Daoy (cell line): ENCODE measurements around the gene DAPK2. TPM values are rescaled to one million over a fixed set of nuclear protein-coding genes. Genes with fewer than 3 reads are reported as not detected.

Experiments used
- DNase-seq: peaks from one replicate; pipeline ENCODE4 v3.0.0-alpha.2; 2015; ENCODE audit warnings: low read depth
- total RNA-seq: library from RNA; depleted of rRNA; stranded (reverse); fragments of >200 nt; shearing (Covaris generic); gene quantifications from 2 replicates; pipeline ENCODE4 v1.2.3, GENCODE V29; 2014; rRNA removed

Gene DAPK2
- total RNA-seq, 1 experiment from 2014 or later, result 1.9 TPM

DNA sequence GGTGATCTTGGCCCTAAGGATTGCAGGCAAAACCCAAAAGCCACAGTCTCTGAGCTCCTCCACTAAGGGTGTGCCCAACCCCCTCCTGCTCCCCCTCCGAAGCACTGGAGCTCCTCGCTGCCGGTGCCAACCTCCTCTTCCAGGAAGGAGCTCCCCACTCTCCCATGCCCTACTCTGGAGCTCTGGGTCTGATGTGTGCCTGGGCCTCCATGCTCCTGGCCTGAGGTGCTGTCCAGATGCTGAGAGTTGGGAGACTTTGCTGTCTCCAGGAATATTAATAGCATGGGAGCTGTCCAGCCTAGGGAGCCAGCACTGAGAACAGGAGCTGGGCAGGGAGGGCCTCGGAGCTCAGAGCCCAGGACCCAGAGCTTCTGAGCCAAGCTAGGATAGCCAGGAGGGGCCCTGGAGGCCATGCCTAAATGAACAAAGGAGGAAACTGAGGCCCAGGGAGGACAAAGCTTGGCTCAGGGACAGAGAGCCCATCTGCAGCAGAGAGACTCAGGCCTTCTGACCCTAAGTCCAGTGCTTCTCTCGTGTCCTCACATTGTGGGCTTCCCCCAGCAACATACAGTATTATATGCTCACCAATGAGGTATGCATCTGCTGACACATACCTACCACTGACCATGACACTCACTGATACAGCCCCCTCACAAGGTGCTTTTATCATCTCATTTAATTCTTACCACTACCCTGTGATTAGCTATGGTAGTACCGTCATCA lies 175.6 kb downstream of the DAPK2 start:
- DNase-seq, result peak; percentile 72

DNA sequence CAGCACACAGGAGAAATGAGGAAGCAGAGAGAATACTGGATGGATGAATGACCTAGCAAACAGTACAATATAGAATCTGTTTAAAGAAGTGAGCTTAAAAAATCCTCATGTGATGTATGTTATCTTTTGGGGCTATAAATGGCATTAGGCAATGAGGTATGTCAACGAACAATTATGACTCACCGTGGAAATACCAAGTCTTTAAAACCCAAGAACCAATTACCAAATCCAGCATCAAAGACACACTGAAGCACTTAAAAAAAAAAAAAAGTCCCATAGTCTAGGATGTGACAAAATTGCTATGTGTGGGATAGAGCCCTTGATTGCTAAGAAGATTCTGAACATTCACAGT lies 176.3 kb downstream of the DAPK2 start:
- peak; percentile 53 for DNase-seq

DNA sequence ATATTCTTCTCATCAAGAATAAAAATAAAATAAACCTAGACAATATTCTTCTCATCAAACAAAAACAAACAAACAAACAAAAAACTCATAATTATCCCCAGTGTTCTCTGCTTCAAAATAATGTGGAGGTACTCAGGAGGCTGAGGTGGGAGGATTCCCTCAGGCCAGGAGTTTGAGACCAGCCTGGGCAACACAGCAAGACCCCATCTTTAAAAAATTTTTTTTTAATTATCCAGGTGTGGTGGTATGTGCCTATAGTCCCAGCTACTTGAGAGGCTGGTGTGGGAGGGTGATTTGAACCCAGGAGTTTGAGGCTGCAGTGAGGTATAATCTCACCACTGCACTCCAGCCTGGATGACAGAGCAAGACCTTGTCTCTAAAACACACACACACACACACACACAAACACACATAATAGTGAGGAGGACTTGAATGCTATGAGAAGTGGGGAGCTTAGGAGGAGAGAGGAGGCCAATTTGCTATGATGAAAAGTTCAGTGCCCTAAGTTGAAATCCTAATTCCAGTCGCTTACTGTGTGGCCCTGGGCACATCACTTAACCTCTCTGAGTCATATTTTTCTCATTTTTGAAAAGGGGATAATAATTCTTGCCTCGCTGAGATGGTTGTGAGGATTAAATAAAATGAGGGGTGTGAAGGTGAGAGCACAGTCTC lies 176.8 kb downstream of the DAPK2 start:
- DNase-seq, result no peak

DNA sequence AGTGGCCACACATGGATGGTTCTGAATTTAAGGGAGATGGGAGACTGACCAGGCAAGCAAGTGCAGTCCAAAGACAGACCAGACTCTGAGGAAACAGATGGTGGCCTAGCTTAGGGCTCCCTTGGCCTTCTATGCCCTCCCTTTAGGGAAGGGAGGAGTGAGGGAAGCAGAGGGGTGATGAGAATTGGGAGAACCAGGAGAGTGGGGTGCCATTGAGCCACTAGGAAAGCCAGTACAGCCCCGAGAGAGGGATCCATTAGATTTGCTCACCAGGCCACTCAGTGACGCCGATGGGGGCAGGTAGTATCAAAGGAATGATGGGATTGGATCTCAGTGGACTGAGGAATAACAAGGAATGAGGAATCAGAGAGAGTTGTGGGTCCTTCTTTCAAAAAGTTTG lies 182.1 kb downstream of the DAPK2 start:
- DNase-seq, result no peak

DNA sequence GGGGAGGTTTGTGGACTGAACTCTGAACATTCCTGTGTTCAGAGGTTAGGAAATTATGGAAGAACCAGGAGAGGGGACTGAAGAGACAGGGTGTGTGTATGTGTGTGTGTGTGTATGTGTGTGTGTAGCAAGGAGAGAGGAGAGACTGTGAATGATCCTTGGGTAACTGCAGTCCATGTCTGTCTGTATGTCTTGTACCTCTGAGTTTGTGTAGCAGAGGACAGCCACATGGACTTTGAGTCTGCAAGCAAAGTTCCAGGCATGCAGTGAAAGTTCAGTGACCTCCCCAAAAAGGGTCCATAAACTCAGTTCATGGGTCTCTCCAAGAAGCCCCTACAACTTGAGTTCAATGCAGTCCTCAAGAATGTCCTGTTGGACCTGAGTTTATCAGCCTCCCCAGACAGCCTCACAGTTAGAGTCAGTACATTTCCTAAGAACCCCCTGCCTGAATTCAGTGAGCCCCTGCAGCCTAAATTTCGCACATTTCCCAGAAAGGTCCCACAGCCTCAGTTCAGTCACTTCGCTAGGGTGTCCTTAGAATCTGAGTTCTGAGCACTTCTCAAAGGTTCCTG lies 184.3 kb downstream of the DAPK2 start:
- DNase-seq, result no peak

DNA sequence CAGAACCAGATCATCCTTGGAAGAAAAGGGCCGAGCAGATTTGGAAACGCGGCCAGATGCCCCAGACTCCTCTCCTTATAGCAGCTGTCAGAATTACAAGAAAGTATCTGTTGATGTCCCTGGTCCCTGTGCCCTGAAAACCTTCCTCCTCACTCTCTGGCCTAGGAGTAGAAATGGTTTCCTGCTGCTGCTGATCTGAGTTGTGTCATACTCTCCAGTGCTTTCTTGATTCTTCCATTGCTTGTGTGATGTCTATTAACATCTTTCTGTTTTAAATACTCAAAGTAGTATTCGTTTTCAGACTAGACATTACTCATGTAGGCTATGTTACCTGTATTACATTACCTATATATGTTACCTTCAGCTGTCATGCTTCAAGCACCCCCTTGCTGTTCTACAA lies 185.7 kb downstream of the DAPK2 start:
- DNase-seq, result no peak

DNA sequence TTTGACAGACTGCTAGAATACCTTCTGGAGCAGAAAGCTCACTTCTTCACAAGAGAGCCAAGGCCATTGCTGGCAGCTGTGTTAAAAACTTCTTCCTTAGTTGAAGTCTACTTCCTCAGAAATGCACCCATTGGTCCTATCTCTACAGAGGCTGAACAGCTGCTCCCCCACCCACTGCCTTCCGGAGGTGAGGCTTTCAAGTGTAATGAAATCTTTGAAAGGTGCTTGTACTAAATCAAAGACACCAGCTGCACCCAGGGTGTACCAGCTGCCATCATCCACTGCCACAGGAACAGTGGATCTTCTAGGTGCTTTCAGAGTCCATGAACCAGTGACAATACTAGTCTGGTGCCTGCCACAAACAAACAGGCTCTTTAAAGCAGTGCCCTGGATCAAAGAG lies 186.1 kb downstream of the DAPK2 start:
- DNase-seq, result no peak

DNA sequence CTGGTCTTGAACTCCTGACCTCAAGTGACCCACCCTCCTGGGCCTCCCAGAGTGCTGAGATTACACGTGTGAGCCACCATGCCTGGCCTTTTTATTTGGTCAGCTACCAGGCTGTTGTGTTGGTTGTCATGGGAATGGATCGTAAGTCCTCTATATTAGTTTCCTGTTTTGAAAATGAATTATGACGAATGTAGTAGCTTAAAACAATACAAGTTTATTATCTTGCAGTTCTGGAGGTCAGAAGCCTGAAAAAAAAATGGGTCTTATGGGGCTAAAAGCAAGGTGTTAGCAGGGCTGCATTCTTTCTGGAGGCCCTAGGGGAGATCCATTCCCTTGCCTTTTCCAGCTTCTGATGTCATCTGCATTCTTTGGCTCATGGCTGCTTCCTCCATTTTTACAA lies 187.4 kb downstream of the DAPK2 start:
- DNase-seq, result peak; percentile 23

DNA sequence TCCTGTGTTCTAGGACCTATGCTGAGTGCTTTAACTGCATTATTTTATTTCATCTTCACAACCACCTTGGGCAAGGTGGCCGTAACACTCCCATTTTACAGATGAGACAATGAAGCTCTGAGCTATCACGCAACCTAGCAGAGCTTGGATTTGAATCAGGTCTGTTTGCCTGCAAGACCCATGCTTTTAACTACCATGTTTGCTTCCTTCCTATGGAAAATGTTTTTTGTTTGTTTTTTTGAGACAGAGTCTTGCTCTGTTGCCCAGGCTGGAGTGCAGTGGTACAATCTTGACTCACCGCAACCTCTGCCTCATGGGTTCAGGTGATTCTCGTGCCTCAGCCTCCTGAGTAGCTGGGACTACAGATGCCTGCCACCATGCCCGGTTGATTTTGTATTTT lies 187.8 kb downstream of the DAPK2 start:
- DNase-seq, result no peak

DNA sequence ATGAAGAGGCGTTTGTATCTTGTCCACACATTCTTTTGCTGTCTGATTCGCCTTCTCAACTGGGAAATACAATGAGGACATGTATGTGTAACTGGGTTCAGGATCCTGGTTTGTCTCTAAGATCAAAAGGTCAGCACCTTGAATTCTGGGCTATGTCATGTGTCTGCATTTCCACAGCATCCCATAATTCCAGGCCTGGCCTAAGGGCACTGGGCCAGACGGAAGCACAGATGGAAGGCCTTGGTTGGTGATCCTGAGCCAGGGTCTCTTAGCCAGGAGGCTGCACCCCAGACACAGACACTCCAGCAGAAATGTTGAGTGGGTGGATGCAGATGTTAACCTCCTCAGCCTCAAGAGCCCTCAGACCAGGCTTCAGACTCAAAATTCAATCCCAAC lies 188.8 kb downstream of the DAPK2 start:
- no peak for DNase-seq

Other genes starting within 250 kb of the DAPK2 start
- 32.3 and 42.7 TPM in 2 replicates for gene HERC1, start 212.5 kb downstream of the DAPK2 start, total RNA-seq
- 170 and 255 TPM in 2 replicates for gene CIAO2A, start 47.4 kb upstream of the DAPK2 start, total RNA-seq
- gene SNX1, start 49.5 kb upstream of the DAPK2 start, total RNA-seq, result 14.6 and 31.4 TPM in 2 replicates
- gene SNX22, start 105.2 kb upstream of the DAPK2 start, total RNA-seq, result not detected in 2 replicates
- gene PPIB, start 116.5 kb upstream of the DAPK2 start, total RNA-seq, result 323 and 334 TPM in 2 replicates